ENCODE data around the gene BDH2. TPM values are rescaled to one million over a fixed set of nuclear protein-coding genes. Genes with fewer than 3 reads are reported as not detected.

Gene BDH2
- total and polyA plus RNA-seq, 2 experiments from 2014 or later: 36.5 to 73.9 TPM

DNA sequence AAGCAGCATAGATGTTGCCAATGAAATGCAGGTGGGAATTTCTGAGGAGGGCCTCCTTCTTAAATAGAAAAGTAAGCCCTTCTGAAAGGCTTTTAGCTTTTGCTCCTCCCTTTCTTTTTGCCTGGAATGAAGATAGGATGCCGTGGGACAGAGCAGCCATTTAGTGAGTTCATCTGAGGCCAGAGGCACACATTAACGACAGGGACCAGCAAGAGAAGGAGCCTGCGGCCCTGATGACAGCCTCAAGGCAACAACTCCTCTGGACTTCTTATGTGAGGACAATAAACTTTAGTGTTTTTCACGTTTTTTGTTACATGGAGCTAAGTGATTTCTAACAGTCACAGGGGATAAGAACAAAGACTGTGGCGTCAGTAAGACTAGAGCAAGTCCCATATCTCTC lies 1.1 kb upstream of the BDH2 start:
- DNase-seq (ENCODE audit: low spot score) (no peak), ATAC-seq (no peak)
- Histone ChIP-seq H3K4me3 (no peak overlapping the region), H3K79me2 (replicated peaks; ENCODE audit: insufficient read depth) (no peaks in the 10 kb centered on the region), H3K9me2 (ENCODE audit: insufficient read depth) (no peaks in the 10 kb centered on the region), H3K4me1 (ENCODE audit: insufficient read depth) (no peaks in the 10 kb centered on the region), H3K27ac (ENCODE audit: low read depth) (no peak overlapping the region), H3K27me3 (ENCODE audit: insufficient read depth) (no peaks in the 10 kb centered on the region), H4K20me1 (replicated peaks; ENCODE audit: insufficient read depth) (no peaks in the 10 kb centered on the region), H3K4me2 (no peak overlapping the region), H3F3A (replicated peaks; ENCODE audit: low read depth) (no peaks in the 10 kb centered on the region), H3K36me3 (ENCODE audit: insufficient read depth) (no peaks in the 10 kb centered on the region), H2AFZ (no peak overlapping the region; the same call in 1 of the 2 replicates)
- no peaks in the 10 kb centered on the region for H3K9me3 Mint-ChIP-seq
- H3K27me3 Mint-ChIP-seq (ENCODE audit: insufficient read depth, low read depth, poor library complexity): no peaks in the 10 kb centered on the region
- H3K4me3 Mint-ChIP-seq: no peak overlapping the region
- H3K4me1 Mint-ChIP-seq: peaks cover 13% of the 10 kb centered on the region
- no peak overlapping the region for H3K27ac Mint-ChIP-seq
- TF ChIP-seq EZH2 (IDR thresholded peaks at IDR 0.05; ENCODE audit: low read depth, unreplicated experiment) (no peak), ZNF331 (CRISPR knock-in tag; IDR thresholded peaks at IDR 0.05; ENCODE audit: low read depth) (no peak), ZNF114 (CRISPR knock-in tag; IDR thresholded peaks at IDR 0.05) (no peak), JUNB (IDR thresholded peaks at IDR 0.05; ENCODE audit: unreplicated experiment) (no peak), CREB1 (CRISPR knock-in tag; IDR thresholded peaks at IDR 0.05; ENCODE audit: low read depth) (no peak)
- TF ChIP-seq, protein P1, sequence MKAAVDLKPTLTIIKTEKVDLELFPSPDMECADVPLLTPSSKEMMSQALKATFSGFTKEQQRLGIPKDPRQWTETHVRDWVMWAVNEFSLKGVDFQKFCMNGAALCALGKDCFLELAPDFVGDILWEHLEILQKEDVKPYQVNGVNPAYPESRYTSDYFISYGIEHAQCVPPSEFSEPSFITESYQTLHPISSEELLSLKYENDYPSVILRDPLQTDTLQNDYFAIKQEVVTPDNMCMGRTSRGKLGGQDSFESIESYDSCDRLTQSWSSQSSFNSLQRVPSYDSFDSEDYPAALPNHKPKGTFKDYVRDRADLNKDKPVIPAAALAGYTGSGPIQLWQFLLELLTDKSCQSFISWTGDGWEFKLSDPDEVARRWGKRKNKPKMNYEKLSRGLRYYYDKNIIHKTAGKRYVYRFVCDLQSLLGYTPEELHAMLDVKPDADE (IDR thresholded peaks at IDR 0.05): no peak
- TF ChIP-seq, protein P2, sequence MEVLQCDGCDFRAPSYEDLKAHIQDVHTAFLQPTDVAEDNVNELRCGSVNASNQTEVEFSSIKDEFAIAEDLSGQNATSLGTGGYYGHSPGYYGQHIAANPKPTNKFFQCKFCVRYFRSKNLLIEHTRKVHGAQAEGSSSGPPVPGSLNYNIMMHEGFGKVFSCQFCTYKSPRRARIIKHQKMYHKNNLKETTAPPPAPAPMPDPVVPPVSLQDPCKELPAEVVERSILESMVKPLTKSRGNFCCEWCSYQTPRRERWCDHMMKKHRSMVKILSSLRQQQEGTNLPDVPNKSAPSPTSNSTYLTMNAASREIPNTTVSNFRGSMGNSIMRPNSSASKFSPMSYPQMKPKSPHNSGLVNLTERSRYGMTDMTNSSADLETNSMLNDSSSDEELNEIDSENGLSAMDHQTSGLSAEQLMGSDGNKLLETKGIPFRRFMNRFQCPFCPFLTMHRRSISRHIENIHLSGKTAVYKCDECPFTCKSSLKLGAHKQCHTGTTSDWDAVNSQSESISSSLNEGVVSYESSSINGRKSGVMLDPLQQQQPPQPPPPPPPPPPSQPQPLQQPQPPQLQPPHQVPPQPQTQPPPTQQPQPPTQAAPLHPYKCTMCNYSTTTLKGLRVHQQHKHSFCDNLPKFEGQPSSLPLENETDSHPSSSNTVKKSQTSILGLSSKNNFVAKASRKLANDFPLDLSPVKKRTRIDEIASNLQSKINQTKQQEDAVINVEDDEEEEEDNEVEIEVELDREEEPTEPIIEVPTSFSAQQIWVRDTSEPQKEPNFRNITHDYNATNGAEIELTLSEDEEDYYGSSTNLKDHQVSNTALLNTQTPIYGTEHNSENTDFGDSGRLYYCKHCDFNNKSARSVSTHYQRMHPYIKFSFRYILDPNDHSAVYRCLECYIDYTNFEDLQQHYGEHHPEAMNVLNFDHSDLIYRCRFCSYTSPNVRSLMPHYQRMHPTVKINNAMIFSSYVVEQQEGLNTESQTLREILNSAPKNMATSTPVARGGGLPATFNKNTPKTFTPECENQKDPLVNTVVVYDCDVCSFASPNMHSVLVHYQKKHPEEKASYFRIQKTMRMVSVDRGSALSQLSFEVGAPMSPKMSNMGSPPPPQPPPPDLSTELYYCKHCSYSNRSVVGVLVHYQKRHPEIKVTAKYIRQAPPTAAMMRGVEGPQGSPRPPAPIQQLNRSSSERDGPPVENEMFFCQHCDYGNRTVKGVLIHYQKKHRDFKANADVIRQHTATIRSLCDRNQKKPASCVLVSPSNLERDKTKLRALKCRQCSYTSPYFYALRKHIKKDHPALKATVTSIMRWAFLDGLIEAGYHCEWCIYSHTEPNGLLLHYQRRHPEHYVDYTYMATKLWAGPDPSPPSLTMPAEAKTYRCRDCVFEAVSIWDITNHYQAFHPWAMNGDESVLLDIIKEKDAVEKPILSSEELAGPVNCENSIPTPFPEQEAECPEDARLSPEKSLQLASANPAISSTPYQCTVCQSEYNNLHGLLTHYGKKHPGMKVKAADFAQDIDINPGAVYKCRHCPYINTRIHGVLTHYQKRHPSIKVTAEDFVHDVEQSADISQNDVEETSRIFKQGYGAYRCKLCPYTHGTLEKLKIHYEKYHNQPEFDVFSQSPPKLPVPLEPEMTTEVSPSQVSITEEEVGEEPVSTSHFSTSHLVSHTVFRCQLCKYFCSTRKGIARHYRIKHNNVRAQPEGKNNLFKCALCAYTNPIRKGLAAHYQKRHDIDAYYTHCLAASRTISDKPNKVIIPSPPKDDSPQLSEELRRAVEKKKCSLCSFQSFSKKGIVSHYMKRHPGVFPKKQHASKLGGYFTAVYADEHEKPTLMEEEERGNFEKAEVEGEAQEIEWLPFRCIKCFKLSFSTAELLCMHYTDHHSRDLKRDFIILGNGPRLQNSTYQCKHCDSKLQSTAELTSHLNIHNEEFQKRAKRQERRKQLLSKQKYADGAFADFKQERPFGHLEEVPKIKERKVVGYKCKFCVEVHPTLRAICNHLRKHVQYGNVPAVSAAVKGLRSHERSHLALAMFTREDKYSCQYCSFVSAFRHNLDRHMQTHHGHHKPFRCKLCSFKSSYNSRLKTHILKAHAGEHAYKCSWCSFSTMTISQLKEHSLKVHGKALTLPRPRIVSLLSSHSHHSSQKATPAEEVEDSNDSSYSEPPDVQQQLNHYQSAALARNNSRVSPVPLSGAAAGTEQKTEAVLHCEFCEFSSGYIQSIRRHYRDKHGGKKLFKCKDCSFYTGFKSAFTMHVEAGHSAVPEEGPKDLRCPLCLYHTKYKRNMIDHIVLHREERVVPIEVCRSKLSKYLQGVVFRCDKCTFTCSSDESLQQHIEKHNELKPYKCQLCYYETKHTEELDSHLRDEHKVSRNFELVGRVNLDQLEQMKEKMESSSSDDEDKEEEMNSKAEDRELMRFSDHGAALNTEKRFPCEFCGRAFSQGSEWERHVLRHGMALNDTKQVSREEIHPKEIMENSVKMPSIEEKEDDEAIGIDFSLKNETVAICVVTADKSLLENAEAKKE (CRISPR knock-in tag; IDR thresholded peaks at IDR 0.05): no peak
- peaks cover 7% of the 10 kb centered on the region; the same call in 2 of the 3 replicates for H3K36me3 Mint-ChIP-seq (ENCODE audit: low read depth)
